ENCODE data around the gene WDR49. TPM values are rescaled to one million over a fixed set of nuclear protein-coding genes. Genes with fewer than 3 reads are reported as not detected.
"Not testable (repeated sequence)": the region's sequence is repeated elsewhere in the genome, so short reads cannot be mapped to it uniquely, and the experiment has no call there.

The WDR49 gene
- polyA plus RNA-seq, 3 donors = 1.2 to 2.8 (median 1.9) TPM

DNA sequence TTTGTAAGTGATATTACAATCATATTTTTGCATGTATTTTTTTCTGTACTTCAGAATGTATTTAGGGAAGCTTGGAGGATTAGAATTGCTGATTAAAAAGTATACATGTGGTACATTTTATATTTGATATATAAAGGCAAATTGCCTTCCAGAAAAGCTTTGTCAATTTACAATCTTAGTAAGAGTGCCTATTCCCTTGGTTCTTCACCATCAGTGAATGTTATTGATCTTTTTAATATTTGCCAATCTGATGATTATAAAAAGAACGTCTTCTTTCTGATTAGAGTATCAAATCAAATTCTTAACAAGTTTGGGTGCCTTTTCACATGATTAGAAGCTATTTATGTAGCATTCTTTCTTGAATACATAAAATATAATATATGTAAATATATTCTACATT lies 9.1 kb downstream of the WDR49 start:
- DNase-seq (ENCODE audit: extremely low read depth in 1 of 11, low read depth in 9 of 11, low spot score in 4 of 11) = no peak

DNA sequence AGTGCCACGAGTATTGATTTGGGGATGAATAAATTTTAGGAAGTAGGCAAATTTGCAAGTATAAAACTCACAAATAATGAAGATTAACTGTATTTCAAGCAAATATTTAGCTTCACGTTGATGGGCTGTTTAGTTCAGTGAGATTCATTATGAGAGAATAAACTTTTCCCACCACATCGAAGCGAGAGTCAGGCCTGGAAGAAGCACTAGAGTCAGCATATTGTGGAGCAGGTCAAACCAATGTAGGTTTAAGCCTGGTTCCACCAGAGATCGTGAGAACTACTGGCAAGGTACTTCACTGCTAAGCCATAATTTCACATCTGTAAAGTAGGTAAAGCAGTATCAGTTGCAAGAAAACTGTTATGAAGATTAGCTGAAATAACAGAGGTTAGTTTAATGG lies 22.3 kb downstream of the WDR49 start:
- no peak for DNase-seq (ENCODE audit: extremely low read depth in 1 of 11, low read depth in 9 of 11, low spot score in 4 of 11)

DNA sequence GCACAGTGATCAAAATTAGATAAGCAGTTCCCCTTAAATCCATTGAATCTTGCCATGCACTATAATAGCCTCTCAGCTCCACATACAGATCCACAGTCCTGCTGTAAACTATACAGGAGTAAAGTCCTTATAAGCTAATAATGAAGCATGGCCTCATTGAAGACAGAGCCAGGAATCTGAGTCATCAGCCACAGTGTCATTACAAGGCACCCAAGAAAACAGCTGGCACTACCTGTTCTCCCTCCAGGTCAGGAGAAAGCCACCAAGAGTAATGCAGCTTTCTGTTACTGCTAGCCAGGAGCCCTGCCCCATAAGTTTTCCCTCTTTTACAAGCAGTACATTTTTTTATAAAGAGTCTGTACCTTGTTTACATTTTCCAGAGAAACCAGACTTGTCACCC lies 27.3 kb downstream of the WDR49 start:
- DNase-seq (ENCODE audit: extremely low read depth in 1 of 11, low read depth in 9 of 11, low spot score in 4 of 11) = no peak

- DNase-seq (ENCODE audit: extremely low read depth in 1 of 11, low read depth in 9 of 11, low spot score in 4 of 11) = no peak
These were observed 38.7 kb downstream of the WDR49 start for GRCh38 chr3:167615030-167615429.

DNA sequence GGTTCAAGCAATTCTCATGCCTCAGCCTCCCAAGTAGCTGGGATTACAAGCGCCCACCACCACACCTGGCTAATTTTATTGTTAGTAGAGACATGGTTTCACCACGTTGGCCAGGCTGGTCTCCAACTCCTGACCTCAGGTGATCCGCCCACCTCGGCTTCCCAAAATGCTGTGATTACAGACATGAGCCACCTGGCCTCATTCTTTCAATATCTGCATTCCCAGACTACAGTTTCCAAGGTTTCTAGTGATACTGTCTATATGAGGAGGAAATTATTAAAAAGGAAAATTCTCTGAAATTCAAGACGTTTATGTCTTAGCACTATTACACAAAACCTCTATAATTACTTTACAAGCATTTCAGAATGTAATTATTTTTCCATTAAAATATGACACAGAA lies 39.5 kb downstream of the WDR49 start:
- not testable (repeated sequence) for DNase-seq (ENCODE audit: extremely low read depth in 1 of 11, low read depth in 9 of 11, low spot score in 4 of 11)

GRCh38 chr3:167611718-167612117 lies 42.0 kb downstream of the WDR49 start:
- no peak for DNase-seq (ENCODE audit: extremely low read depth in 1 of 11, low read depth in 9 of 11, low spot score in 4 of 11)

GRCh38 chr3:167609156-167609555 lies 44.6 kb downstream of the WDR49 start:
- no peak for DNase-seq (ENCODE audit: extremely low read depth in 1 of 11, low read depth in 9 of 11, low spot score in 4 of 11)

DNA sequence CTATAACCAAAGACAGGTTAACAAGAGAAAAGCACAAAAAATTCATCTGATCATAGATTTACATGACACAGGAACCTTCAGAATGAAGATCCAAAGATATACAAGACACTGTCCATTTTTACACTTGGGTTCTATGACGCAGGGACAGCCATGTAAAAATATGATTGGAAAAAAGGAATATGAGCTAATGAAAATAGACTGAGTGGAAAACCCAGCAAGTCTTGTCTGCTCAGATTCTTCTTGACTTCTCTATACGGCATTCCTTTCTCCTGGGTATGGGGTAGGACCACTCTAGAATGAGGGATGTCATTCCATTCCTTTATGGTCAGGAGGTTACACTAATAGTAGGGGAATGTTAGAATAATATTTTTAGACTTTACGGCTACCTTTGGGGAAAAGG lies 46.9 kb downstream of the WDR49 start:
- DNase-seq (ENCODE audit: extremely low read depth in 1 of 11, low read depth in 9 of 11, low spot score in 4 of 11) = no peak

GRCh38 chr3:167605871-167606270 lies 47.9 kb downstream of the WDR49 start:
- no peak for DNase-seq (ENCODE audit: extremely low read depth in 1 of 11, low read depth in 9 of 11, low spot score in 4 of 11)

DNA sequence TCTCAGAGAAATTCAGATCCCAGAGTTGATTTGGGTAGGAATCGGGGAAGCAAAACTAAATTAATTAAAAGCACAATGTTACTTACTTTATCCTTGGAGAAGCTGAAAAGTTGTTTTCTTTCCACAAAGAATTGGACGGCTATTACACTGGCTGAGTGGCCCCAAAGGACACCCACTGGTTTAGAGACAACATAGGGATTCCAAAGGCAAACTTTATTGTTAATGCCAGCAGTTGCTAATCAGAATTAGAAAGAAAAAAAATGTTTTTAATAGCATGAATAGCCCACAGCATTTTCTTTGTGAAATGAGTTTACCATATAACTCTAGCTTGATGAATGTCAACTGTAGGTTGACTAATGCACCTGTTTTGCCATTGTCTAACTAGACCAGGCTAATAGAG lies 51.7 kb downstream of the WDR49 start:
- DNase-seq (ENCODE audit: extremely low read depth in 1 of 11, low read depth in 9 of 11, low spot score in 4 of 11) = no peak

DNA sequence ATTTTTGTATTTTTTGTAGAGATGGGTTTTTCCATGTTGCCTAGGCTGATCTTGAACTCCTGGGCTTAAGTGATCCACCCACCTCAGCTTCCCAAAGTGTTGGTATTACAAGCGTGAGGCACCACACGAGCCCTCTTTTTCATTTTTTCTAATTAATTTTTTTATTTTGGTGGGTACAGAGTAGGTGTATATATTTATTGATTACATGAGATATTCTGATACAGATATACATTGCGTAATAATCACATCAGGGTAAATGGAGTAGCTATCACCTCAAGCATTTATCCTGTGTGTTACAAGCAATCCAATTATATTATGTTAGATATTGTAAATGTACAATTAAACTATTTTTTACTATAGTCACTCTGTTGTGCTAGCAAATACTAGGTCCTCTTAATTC lies 66.1 kb downstream of the WDR49 start:
- no peak for DNase-seq (ENCODE audit: extremely low read depth in 1 of 11, low read depth in 9 of 11, low spot score in 4 of 11)

- no peak for DNase-seq (ENCODE audit: extremely low read depth in 1 of 11, low read depth in 9 of 11, low spot score in 4 of 11)
These were observed 78.6 kb downstream of the WDR49 start for GRCh38 chr3:167575000-167575600.

GRCh38 chr3:167572991-167573390 lies 80.8 kb downstream of the WDR49 start:
- DNase-seq (ENCODE audit: extremely low read depth in 1 of 11, low read depth in 9 of 11, low spot score in 4 of 11) = no peak

DNA sequence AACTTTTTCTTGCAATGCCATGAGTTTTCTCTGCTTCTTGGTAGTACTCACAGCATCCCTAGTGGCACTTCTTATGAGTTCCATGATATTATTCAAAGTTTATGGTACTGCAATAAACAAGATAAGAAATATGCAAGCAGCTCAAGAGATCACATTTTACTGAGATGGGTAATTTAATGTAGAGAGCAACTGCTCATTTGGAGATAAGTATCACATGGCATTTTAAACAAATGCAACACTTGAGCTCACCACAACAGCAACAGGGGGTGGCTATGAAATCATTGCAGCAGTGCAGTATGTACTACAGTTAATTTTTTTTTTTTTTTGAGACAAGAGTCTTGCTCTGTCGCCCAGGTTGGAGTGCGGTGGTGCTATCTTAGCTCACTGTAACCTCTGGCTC lies 85.1 kb downstream of the WDR49 start:
- no peak for DNase-seq (ENCODE audit: extremely low read depth in 1 of 11, low read depth in 9 of 11, low spot score in 4 of 11)

- no peak for DNase-seq (ENCODE audit: extremely low read depth in 1 of 11, low read depth in 9 of 11, low spot score in 4 of 11)
These were observed 88.3 kb downstream of the WDR49 start for GRCh38 chr3:167565489-167565888.

DNA sequence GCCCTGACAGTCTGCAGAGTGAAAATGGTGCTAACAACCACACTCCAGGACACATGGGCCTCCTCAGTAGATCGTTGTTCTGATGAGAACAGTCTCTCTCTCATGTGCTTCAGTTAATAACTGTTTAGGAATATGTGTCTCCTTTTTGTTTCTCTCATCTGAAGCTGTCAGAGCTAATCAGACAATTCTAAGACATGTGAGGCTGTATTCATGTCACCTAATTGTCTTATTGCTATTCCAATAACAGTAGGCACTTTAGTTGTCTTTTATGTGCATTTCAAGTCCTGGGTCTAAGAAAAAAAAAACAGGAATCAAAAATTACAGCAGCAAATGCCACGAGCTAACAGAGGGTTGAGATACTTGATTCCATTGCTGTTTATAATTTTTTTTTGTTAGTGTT lies 89.1 kb downstream of the WDR49 start:
- no peak for DNase-seq (ENCODE audit: extremely low read depth in 1 of 11, low read depth in 9 of 11, low spot score in 4 of 11)

- no peak for DNase-seq (ENCODE audit: extremely low read depth in 1 of 11, low read depth in 9 of 11, low spot score in 4 of 11)
These were observed 93.8 kb downstream of the WDR49 start for GRCh38 chr3:167559924-167560323.

DNA sequence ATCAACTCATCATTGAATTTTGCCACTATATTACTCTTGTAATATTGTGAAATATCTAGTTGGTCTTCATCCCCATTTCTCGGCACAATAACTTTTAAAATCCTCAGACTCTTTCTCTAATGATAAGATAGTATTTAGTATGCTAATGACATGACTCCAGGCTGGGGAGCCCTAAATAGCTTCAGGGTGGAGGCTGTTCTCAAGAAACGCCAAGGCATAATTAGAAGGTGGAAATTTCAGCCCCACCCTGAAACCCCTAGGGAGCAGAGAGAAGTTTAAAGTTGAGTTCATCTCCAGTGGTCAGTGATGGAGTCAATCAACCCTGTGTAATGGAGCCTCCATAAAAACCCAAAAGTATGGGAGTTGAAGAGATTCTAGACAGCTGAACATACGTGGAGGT lies 98.8 kb downstream of the WDR49 start:
- DNase-seq (ENCODE audit: extremely low read depth in 1 of 11, low read depth in 9 of 11, low spot score in 4 of 11) = no peak

- no peak for DNase-seq (ENCODE audit: extremely low read depth in 1 of 11, low read depth in 9 of 11, low spot score in 4 of 11)
These were observed 115.7 kb downstream of the WDR49 start for GRCh38 chr3:167538081-167538480.

GRCh38 chr3:167521006-167521355 lies 132.8 kb downstream of the WDR49 start:
- no peak for DNase-seq (ENCODE audit: extremely low read depth in 1 of 11, low read depth in 9 of 11, low spot score in 4 of 11)

GRCh38 chr3:167520266-167521005 lies 133.3 kb downstream of the WDR49 start:
- DNase-seq (ENCODE audit: extremely low read depth in 1 of 11, low read depth in 9 of 11, low spot score in 4 of 11) = no peak

All from renal cortex interstitium (tissue), 11 donors.